GM19372 (cell line): ENCODE data around the gene MDM1.

ENCODE experiments used
- ATAC-seq: cut with Tn5 transposase; IDR thresholded peaks from one replicate; pipeline ENCODE4 v1.9.1; 2021; ENCODE audit warnings: mild to moderate bottlenecking, low read depth, moderate library complexity; ENCODE audit not compliant: unreplicated experiment

The MDM1 gene

GRCh38 chr12:68358532-68359485 lies 26.6 kb upstream of the MDM1 start:
- peak; percentile 74 for ATAC-seq

GRCh38 chr12:68356986-68357385 lies 24.8 kb upstream of the MDM1 start:
- no peak for ATAC-seq

- no peak for ATAC-seq
Measured at GRCh38 chr12:68356060-68356695, 24.0 kb upstream of the MDM1 start.

GRCh38 chr12:68354977-68355541 lies 22.9 kb upstream of the MDM1 start:
- no peak for ATAC-seq

- ATAC-seq, result no peak
Measured at GRCh38 chr12:68352067-68352466, 19.9 kb upstream of the MDM1 start.

GRCh38 chr12:68350753-68351152 lies 18.6 kb upstream of the MDM1 start:
- no peak for ATAC-seq

GRCh38 chr12:68349921-68350606 lies 17.9 kb upstream of the MDM1 start:
- ATAC-seq, result no peak

GRCh38 chr12:68349220-68349621 lies 17.1 kb upstream of the MDM1 start:
- ATAC-seq, result no peak

GRCh38 chr12:68348419-68348818 lies 16.3 kb upstream of the MDM1 start:
- no peak for ATAC-seq

GRCh38 chr12:68345763-68346162 lies 13.6 kb upstream of the MDM1 start:
- no peak for ATAC-seq

- no peak for ATAC-seq
Measured at GRCh38 chr12:68344126-68344525, 12.0 kb upstream of the MDM1 start.

GRCh38 chr12:68342966-68343365 lies 10.8 kb upstream of the MDM1 start:
- ATAC-seq, result no peak

- ATAC-seq, result no peak
Measured at GRCh38 chr12:68341822-68342221, 9.7 kb upstream of the MDM1 start.

GRCh38 chr12:68340404-68341270 lies 8.5 kb upstream of the MDM1 start:
- ATAC-seq, result no peak

- ATAC-seq, result no peak
Measured at GRCh38 chr12:68336889-68337303, 4.7 kb upstream of the MDM1 start.

- ATAC-seq, result no peak
Measured at GRCh38 chr12:68335462-68335861, 3.3 kb upstream of the MDM1 start.

- ATAC-seq, result no peak
Measured at GRCh38 chr12:68334132-68334531, 2.0 kb upstream of the MDM1 start.

GRCh38 chr12:68332728-68333630 lies 817 bp upstream of the MDM1 start:
- no peak for ATAC-seq

- ATAC-seq, result no peak
Measured at GRCh38 chr12:68331500-68331868, 678 bp downstream of the MDM1 start.
